Smooth muscle cell (in vitro differentiated cells): ENCODE measurements around the gene GPR151. TPM values are rescaled to one million over a fixed set of nuclear protein-coding genes. Genes with fewer than 3 reads are reported as not detected.

Experiments
- DNase-seq: peaks from one replicate; lab custom pipeline; 2025; ENCODE audit not compliant: unreplicated experiment; lab: John Stamatoyannopoulos, UW
- H2AFZ ChIP-seq: fragments of 200-600 bp; sonication (generic); 2 replicates; pipeline ENCODE4 v1.6.0; 2016; ENCODE audit warnings: antibody characterized with exemption, low read depth, mild to moderate bottlenecking
- H3F3A ChIP-seq: fragments of 200-600 bp; sonication (generic); 2 replicates; pipeline ENCODE4 v1.6.0; 2017; ENCODE audit warnings: antibody characterized with exemption, low read depth
- H3K27ac ChIP-seq: fragments of 200-600 bp; sonication (generic); 2 replicates; pipeline ENCODE4 v1.5.1; 2016; ENCODE audit warnings: low read depth, mild to moderate bottlenecking
- H3K27me3 ChIP-seq: fragments of 200-600 bp; sonication (generic); 2 replicates; pipeline ENCODE4 v1.6.1; 2016; ENCODE audit warnings: low read depth, mild to moderate bottlenecking
- H3K36me3 ChIP-seq: fragments of 200-600 bp; sonication (generic); 2 replicates; pipeline ENCODE4 v1.5.1; 2016; ENCODE audit warnings: low read depth
- H3K4me1 ChIP-seq: fragments of 200-600 bp; sonication (generic); 2 replicates; pipeline ENCODE4 v1.5.1; 2016; ENCODE audit warnings: low read depth
- H3K4me2 ChIP-seq: fragments of 200-600 bp; sonication (generic); 2 replicates; pipeline ENCODE4 v1.6.0; 2016; ENCODE audit warnings: mild to moderate bottlenecking
- H3K4me3 ChIP-seq: fragments of 200-600 bp; sonication (generic); 2 replicates; pipeline ENCODE4 v1.5.1; 2016; ENCODE audit warnings: mild to moderate bottlenecking
- H3K79me2 ChIP-seq: fragments of 200-600 bp; sonication (generic); 2 replicates; pipeline ENCODE4 v1.6.0; 2016; ENCODE audit warnings: low read depth, mild to moderate bottlenecking
- H3K9ac ChIP-seq: fragments of 200-600 bp; sonication (generic); 2 replicates; pipeline ENCODE4 v1.6.0; 2016; ENCODE audit warnings: low read depth
- H3K9me3 ChIP-seq: fragments of 200-600 bp; sonication (generic); replicated peaks from 2 replicates; pipeline ENCODE4 v1.5.1; 2016; ENCODE audit warnings: low read depth
- H4K20me1 ChIP-seq: fragments of 200-600 bp; sonication (generic); 2 replicates; pipeline ENCODE4 v1.6.0; 2016; ENCODE audit warnings: low read depth
- WGBS: methylation state at CpG from one replicate; pipeline ENCODE4 v1.1.7; 2016; ENCODE audit warnings: low lambda C conversion rate; 5-methylcytosine and 5-hydroxymethylcytosine counted together
- polyA plus RNA-seq: library from polyadenylated mRNA; unstranded; fragments of >200 nt; fragmentation: Nextera tagmentation; extraction: Ambion mirVana; gene quantifications from 2 replicates; pipeline ENCODE4 v1.2.1, GENCODE V29; 2016
- total RNA-seq: library from RNA; depleted of rRNA; stranded (reverse); fragments of >200 nt; gene quantifications from 2 replicates; pipeline ENCODE4 v1.2.3, GENCODE V29; 2014
- TF ChIP-seq, protein P1 (sequence below): fragments of 200-600 bp; sonication (generic); IDR thresholded peaks from 2 replicates; pipeline ENCODE4 v1.5.1; 2017; ENCODE audit warnings: borderline replicate concordance, mild to moderate bottlenecking, antibody characterized with exemption; ENCODE audit not compliant: insufficient read depth, poor library complexity, severe bottlenecking

GPR151 gene
- total and polyA plus RNA-seq, 2 experiments from 2014 or later: not detected

DNA sequence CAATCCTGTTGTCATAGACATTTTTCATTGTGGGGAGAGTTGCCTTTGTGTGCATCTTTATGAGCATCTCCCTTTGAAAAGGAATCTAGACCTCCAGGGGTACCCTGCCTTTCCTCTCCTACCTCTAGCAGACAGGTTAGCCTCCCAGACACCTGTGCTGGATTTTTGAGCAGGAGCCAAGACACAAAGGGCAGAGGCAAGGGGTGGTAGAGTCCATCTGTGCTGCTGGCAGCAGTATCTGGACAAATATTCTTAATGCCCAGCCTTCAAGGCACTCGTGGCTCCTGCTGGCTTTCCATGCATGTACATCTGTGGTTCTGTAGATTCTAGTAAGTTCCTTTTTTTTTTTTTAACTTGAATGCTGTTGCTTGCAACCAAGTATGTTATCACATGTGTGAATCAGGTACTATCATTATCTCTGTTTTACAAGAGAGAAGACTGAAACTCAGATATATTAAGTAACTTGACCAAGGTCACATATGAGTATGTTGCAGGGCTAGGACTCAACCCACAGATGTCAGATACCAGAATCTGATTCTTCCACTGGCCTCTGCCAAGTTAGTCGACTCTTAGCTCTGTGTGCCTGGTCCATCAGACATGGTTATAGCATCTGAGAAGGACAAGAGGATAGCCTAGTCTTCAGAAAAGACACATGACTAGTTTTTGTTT lies 32.9 kb upstream of the GPR151 start:
- no peak for DNase-seq
- H4K20me1 ChIP-seq: no peaks in the 10 kb centered on the region
- H3K79me2 ChIP-seq: no peaks in the 10 kb centered on the region
- no peaks in the 10 kb centered on the region for H3K27me3 ChIP-seq
- no peak overlapping the region for H2AFZ ChIP-seq
- WGBS: 79% methylated on average over 2 of the region's 2 CpGs
- no peak overlapping the region for H3K27ac ChIP-seq
- TF ChIP-seq, protein P1, sequence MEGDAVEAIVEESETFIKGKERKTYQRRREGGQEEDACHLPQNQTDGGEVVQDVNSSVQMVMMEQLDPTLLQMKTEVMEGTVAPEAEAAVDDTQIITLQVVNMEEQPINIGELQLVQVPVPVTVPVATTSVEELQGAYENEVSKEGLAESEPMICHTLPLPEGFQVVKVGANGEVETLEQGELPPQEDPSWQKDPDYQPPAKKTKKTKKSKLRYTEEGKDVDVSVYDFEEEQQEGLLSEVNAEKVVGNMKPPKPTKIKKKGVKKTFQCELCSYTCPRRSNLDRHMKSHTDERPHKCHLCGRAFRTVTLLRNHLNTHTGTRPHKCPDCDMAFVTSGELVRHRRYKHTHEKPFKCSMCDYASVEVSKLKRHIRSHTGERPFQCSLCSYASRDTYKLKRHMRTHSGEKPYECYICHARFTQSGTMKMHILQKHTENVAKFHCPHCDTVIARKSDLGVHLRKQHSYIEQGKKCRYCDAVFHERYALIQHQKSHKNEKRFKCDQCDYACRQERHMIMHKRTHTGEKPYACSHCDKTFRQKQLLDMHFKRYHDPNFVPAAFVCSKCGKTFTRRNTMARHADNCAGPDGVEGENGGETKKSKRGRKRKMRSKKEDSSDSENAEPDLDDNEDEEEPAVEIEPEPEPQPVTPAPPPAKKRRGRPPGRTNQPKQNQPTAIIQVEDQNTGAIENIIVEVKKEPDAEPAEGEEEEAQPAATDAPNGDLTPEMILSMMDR: no peak
- H3K4me2 ChIP-seq: no peak overlapping the region
- no peaks in the 10 kb centered on the region for H3K36me3 ChIP-seq
- no peaks in the 10 kb centered on the region for H3K4me1 ChIP-seq
- no peaks in the 10 kb centered on the region for H3K9me3 ChIP-seq
- no peak overlapping the region for H3K9ac ChIP-seq
- no peak overlapping the region for H3K4me3 ChIP-seq
- H3F3A ChIP-seq: no peaks in the 10 kb centered on the region

DNA sequence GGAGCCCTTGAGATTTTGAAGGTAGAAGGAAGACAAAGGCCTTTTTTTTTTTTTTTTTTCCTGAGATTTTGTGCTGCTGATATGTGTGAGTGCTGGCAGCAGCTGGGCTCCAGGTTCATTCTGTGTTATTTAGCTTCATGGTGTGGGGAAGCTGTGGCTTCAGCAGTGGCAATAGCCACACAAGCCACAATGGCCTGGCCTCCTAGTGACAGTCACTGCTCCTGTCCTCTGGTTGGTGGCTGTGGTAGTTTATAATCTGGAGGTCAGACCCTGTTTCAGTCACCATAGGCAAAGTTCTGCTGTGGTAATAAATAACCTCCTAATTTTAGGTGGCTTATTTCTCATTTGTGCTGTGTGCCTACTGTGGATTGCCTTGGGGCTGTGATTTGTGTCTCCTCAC lies 28.2 kb upstream of the GPR151 start:
- Histone ChIP-seq H3K9me3 (no peaks in the 10 kb centered on the region), H3K27ac (no peak overlapping the region), H3F3A (no peaks in the 10 kb centered on the region), H3K79me2 (no peaks in the 10 kb centered on the region), H3K4me2 (no peak overlapping the region), H4K20me1 (no peaks in the 10 kb centered on the region), H3K4me1 (no peaks in the 10 kb centered on the region), H2AFZ (no peak overlapping the region), H3K9ac (no peak overlapping the region), H3K27me3 (no peaks in the 10 kb centered on the region), H3K4me3 (no peak overlapping the region), H3K36me3 (no peaks in the 10 kb centered on the region)
- TF ChIP-seq, protein P1: no peak
- DNase-seq: no peak

DNA sequence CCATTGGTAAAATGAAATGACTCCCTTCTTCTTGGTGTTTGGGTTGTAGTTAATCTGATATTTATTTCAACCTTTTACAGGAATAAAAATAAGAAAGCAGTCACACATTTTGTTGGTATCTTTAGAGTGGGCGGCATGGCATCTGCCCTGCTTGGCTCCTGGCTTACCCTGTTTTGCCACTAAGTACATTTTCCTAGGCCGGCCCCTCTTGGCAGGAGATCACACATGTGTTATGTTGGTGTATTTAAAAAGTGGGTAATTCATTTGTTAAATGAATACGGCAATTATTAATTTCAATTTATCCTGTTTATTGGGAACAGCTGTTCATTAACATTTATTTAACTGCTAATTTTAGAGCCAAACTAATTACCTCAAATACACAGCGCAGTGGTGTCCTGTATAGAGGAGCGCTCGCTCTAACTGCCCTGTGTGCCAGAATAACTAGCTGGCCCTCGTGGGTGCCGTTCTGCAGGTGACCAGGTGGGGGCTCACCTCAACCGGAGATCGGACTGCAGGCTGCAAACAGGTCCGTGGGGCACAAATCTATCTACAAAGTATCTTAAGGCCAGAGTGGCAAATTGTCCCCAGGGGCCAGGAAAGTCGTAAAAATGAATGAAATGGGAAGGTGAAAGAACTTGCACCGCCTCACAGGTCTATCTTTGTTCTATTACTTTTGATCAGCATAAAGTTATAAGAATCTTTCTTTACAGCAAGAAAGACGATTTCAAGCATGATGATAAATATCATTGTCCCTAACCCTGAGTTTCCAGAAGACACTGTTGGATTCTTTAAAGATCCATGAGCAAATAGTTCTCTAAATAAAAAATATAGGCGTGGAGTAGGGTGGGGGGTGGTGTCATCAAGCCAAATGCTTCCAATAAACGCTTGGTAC lies 26.2 kb upstream of the GPR151 start:
- Histone ChIP-seq H3K36me3 (no peaks in the 10 kb centered on the region), H2AFZ (no peak overlapping the region), H3K4me3 (no peak overlapping the region), H3K79me2 (no peaks in the 10 kb centered on the region), H3F3A (no peaks in the 10 kb centered on the region), H3K4me1 (no peaks in the 10 kb centered on the region), H3K4me2 (no peak overlapping the region), H3K9me3 (no peaks in the 10 kb centered on the region), H3K27ac (no peak overlapping the region), H3K27me3 (no peaks in the 10 kb centered on the region), H4K20me1 (no peaks in the 10 kb centered on the region), H3K9ac (no peak overlapping the region)
- DNase-seq: peak; percentile 13
- TF ChIP-seq, protein P1: peak; percentile 82
- 37% methylated on average over 16 of the region's 16 CpGs for WGBS
